Measurements from ENCODE around the gene LSS. TPM values are rescaled to one million over a fixed set of nuclear protein-coding genes. Genes with fewer than 3 reads are reported as not detected.
A peak's percentile ranks its signal among the peaks of the same experiment; 100 is the strongest.
"Not testable (repeated sequence)": the region's sequence is repeated elsewhere in the genome, so short reads cannot be mapped to it uniquely, and the experiment has no call there.

LSS gene
- total RNA-seq, 2 donors from 2014 or later: 56.7 to 85.2 TPM

- TF ChIP-seq CTCF (conservative IDR thresholded peaks at IDR 0.05): peak; percentile 86
- H3K4me1 Mint-ChIP-seq; H3K36me3 Mint-ChIP-seq (ENCODE audit: low read depth); H3K27me3 Mint-ChIP-seq (ENCODE audit: insufficient read depth); H3K9ac ChIP-seq (ENCODE audit: extremely low read depth, low read length, poor library complexity, severe bottlenecking); H3K4me1 ChIP-seq (ENCODE audit: control insufficient read depth, insufficient read depth, low read length); H3K27ac ChIP-seq (ENCODE audit: low read depth, low read length); H3K36me3 ChIP-seq (ENCODE audit: control insufficient read depth, insufficient read depth, low read length); H3K4me3 Mint-ChIP-seq; H3K9me3 Mint-ChIP-seq; H3K9me3 ChIP-seq (ENCODE audit: control insufficient read depth, low read length); H3K4me3 ChIP-seq (ENCODE audit: low read length); H3K27me3 ChIP-seq (ENCODE audit: control insufficient read depth, insufficient read depth, low read length, poor library complexity, severe bottlenecking): not testable (repeated sequence)
- 82 to 87% methylated on average over 11 to 12 of the region's 12 CpGs for WGBS, 2 experiments (ENCODE audit: insufficient coverage in 1 of 2, insufficient read length in 1 of 2)
- DNase-seq: peak; percentile 89
- H3K27ac Mint-ChIP-seq: peak overlapping the region; percentile 58
Measured at GRCh38 chr21:46147429-46147828, 81.1 kb downstream of the LSS start.

GRCh38 chr21:46146856-46147255 is 81.7 kb downstream of the LSS start:
- Mint-ChIP-seq H3K4me3 (no peak overlapping the region), H3K27ac (peak overlapping the region; percentile 58), H3K4me1 (peaks cover 3% of the 10 kb centered on the region), H3K36me3 (ENCODE audit: low read depth) (no peaks in the 10 kb centered on the region), H3K9me3 (peaks cover 9% of the 10 kb centered on the region), H3K27me3 (ENCODE audit: insufficient read depth) (peaks cover 3% of the 10 kb centered on the region)
- Histone ChIP-seq H3K4me3 (ENCODE audit: low read length) (no peak overlapping the region), H3K27me3 (ENCODE audit: control insufficient read depth, insufficient read depth, low read length, poor library complexity, severe bottlenecking) (no peaks in the 10 kb centered on the region), H3K36me3 (ENCODE audit: control insufficient read depth, insufficient read depth, low read length) (no peaks in the 10 kb centered on the region), H3K9ac (ENCODE audit: extremely low read depth, low read length, poor library complexity, severe bottlenecking) (no peak overlapping the region), H3K27ac (ENCODE audit: low read depth, low read length) (peak overlapping the region; percentile 2), H3K4me1 (ENCODE audit: control insufficient read depth, insufficient read depth, low read length) (no peaks in the 10 kb centered on the region), H3K9me3 (ENCODE audit: control insufficient read depth, low read length) (no peaks in the 10 kb centered on the region)
- DNase-seq: peak; percentile 55
- no peak for TF ChIP-seq CTCF (conservative IDR thresholded peaks at IDR 0.05)
- WGBS, 2 experiments (ENCODE audit: insufficient coverage in 1 of 2, insufficient read length in 1 of 2): 69 to 82% methylated on average over 11 to 14 of the region's 14 CpGs

GRCh38 chr21:46145840-46146691 is 82.5 kb downstream of the LSS start:
- H3K27me3 Mint-ChIP-seq (ENCODE audit: insufficient read depth): peaks cover 9% of the 10 kb centered on the region

More at GRCh38 chr21:46145840-46146691, 82.5 kb downstream of the LSS start:
- no peaks in the 10 kb centered on the region for H3K36me3 ChIP-seq (ENCODE audit: control insufficient read depth, insufficient read depth, low read length)
- Mint-ChIP-seq H3K9me3 (peaks cover 9% of the 10 kb centered on the region), H3K36me3 (ENCODE audit: low read depth) (no peaks in the 10 kb centered on the region), H3K4me1 (peaks cover 4% of the 10 kb centered on the region), H3K27ac (no peak overlapping the region), H3K4me3 (no peak overlapping the region)
- no peak for DNase-seq
- 91 to 92% methylated on average over 24 to 60 of the region's 60 CpGs for WGBS, 2 experiments (ENCODE audit: insufficient coverage in 1 of 2, insufficient read length in 1 of 2)
- no peaks in the 10 kb centered on the region for H3K9me3 ChIP-seq (ENCODE audit: control insufficient read depth, low read length)
- H3K9ac ChIP-seq (ENCODE audit: extremely low read depth, low read length, poor library complexity, severe bottlenecking): no peak overlapping the region
- no peak for TF ChIP-seq CTCF (conservative IDR thresholded peaks at IDR 0.05)
- no peak overlapping the region for H3K27ac ChIP-seq (ENCODE audit: low read depth, low read length)
- no peak overlapping the region for H3K4me3 ChIP-seq (ENCODE audit: low read length)
- no peaks in the 10 kb centered on the region for H3K27me3 ChIP-seq (ENCODE audit: control insufficient read depth, insufficient read depth, low read length, poor library complexity, severe bottlenecking)
- no peaks in the 10 kb centered on the region for H3K4me1 ChIP-seq (ENCODE audit: control insufficient read depth, insufficient read depth, low read length)

Measured in endodermal cell (in vitro differentiated cells).